ENCODE data around the gene ZFAND3. TPM values are rescaled to one million over a fixed set of nuclear protein-coding genes. Genes with fewer than 3 reads are reported as not detected.
A peak's percentile ranks its signal among the peaks of the same experiment; 100 is the strongest.

ZFAND3 gene
- 10 to 100 TPM; 26.1 to 32.0 TPM for total RNA-seq

DNA sequence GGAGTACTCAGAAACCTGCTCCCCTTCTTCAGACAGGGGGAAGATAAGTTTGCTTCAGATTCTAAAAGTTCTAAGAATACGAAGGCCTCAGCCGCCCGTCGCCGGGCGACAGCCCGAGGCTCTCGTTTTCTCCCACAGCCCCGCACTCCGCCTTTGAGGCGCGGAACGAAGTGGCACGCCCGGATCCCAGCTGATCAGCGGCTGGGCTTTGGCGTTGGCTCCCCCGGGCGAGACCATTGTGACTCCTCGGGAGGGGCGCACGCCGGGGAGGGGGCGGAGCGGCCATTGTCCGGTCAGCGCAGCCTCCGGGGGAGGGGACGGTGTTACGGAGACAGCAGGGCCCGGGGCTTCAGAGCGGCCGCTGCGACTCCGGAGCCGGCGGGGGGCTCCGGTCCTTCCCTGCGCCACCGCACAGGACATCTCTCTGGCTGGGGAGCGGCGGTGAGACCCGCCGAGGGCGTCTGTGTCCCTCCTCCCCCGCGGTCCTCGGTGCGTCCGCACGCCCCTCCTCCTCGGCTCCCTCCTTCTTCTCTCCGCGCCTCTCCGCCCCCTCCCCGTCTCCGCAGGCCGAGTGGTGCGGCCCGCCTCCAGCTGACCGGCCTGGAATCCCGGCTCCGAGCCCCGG is at the start of gene ZFAND3:
Gene ZFAND3, plus strand, starts transcription at position 551 of the 625 bp plus-strand sequence. CDS start 219 bp downstream, outside the sequence.
- peak within 1 kb of the TSS; percentile 99 for H3K4me3 Mint-ChIP-seq
- peak within 1 kb of the TSS; percentile 99 for H3K27ac Mint-ChIP-seq
- no peaks in the 10 kb centered on the region for H3K27me3 Mint-ChIP-seq
- ATAC-seq (replicated peaks) = peak; percentile 87
- H3K4me1 Mint-ChIP-seq = peaks cover 23% of the 10 kb centered on the region
- H3K36me3 Mint-ChIP-seq (ENCODE audit: low read depth) = peaks cover 9% of the 10 kb centered on the region
- H3K9me3 Mint-ChIP-seq = no peaks in the 10 kb centered on the region

GRCh38 chr6:37774028-37774680 is 45.4 kb upstream of the ZFAND3 start:
- H3K27me3 Mint-ChIP-seq = peaks cover 4% of the 10 kb centered on the region
- H3K9me3 Mint-ChIP-seq = peaks cover 4% of the 10 kb centered on the region
- ATAC-seq (replicated peaks) = no peak
- no peaks in the 10 kb centered on the region for H3K36me3 Mint-ChIP-seq (ENCODE audit: low read depth)
- no peak overlapping the region for H3K4me3 Mint-ChIP-seq
- H3K27ac Mint-ChIP-seq = no peak overlapping the region
- no peaks in the 10 kb centered on the region for H3K4me1 Mint-ChIP-seq

DNA sequence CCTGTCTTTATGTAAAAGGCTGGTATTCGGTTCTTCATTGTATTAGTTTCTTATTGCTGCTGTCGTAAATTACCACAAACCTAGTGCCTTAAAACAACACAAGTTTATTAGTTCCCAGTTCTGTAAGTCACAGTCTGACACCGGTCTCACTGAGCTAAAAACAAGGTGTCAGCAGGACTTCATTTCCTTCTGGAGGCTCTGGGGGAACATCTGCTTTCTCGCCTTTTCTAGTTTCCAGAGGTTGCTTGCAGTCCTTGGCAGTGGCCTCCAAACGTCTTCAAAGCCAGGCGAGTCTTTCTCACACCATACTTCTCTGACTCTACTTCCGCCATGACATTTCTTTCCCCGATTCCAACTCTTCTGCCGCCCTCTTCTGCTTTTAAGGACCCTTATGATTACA is 43.0 kb upstream of the ZFAND3 start:
- Mint-ChIP-seq H3K27ac (no peak overlapping the region), H3K9me3 (peaks cover 4% of the 10 kb centered on the region), H3K4me3 (no peak overlapping the region), H3K36me3 (ENCODE audit: low read depth) (no peaks in the 10 kb centered on the region), H3K4me1 (no peaks in the 10 kb centered on the region), H3K27me3 (peaks cover under 1% of the 10 kb centered on the region)
- no peak for ATAC-seq (replicated peaks)

DNA sequence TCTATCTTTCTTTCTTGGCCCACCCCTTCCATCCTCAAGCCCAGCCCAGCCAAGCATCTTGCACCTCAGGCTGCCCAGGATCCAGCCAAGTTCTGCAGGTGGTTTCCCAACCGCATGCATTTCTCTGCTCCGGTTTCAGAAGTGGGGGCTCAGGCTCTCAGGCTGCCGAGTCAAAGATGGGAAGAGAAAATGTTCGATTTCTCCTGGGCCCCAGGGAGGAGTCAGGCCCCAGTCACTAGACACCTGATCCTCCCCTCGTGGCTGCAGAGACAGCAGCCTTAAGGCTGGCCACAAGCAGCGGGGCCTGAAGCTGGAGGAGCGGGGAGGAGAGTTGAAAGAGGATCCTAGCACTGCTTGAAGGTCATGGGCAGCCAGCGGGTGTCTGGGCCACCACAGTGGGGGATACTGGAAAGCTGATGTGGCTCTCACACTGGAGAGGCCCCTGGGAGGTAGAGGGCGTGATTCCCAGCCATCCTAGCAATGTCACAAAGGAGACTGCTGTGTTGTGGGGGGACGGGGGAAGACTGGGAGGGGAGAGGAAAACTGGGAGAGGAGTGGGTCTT is 42.2 kb upstream of the ZFAND3 start:
- Mint-ChIP-seq H3K9me3 (peaks cover 4% of the 10 kb centered on the region), H3K27ac (no peak overlapping the region), H3K27me3 (no peaks in the 10 kb centered on the region), H3K36me3 (ENCODE audit: low read depth) (no peaks in the 10 kb centered on the region), H3K4me1 (no peaks in the 10 kb centered on the region), H3K4me3 (no peak overlapping the region)
- no peak for ATAC-seq (replicated peaks)

- Mint-ChIP-seq H3K27ac (no peak overlapping the region), H3K27me3 (peaks cover 13% of the 10 kb centered on the region), H3K4me3 (no peak overlapping the region), H3K9me3 (no peaks in the 10 kb centered on the region), H3K36me3 (ENCODE audit: low read depth) (no peaks in the 10 kb centered on the region), H3K4me1 (peaks cover 9% of the 10 kb centered on the region)
- no peak for ATAC-seq (replicated peaks)
Measured at GRCh38 chr6:37779111-37779800, 40.3 kb upstream of the ZFAND3 start.

DNA sequence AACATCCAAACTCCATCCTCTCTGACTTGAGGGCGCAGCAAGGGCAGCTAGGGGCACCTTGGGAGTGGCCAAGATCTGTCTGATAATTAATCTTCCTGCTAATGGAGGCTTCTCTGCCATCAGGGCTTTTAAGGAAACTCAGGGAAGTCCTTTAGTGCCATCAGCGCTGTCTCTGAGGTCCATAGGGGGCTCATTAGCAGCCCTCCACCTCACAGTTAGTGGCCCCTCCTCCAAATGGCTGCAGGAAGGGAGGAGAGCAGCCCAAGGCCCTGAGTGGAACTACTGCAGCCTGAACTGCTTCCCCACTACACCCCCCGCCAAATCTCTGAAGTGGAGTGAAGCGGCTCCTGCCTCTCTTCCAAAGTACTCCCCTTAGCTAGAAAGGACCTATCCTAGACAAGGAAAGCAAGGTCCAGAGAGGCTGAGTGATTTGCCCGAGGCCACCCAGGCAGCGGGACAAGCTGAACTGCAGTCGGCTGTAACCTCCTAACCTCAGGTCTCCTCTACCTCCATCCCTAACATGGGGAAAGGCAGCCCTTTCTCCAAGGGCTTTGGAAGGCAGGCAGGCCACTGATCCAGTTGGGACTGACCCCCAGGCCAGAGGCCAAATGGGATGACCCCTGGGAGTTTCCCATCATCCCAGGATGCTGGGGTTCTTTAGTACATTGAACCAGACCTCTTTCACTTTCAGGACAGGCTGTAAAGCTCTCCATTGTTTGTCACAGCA is 39.5 kb upstream of the ZFAND3 start:
- no peak for ATAC-seq (replicated peaks)
- H3K4me1 Mint-ChIP-seq = peaks cover 11% of the 10 kb centered on the region
- H3K27me3 Mint-ChIP-seq = peaks cover 22% of the 10 kb centered on the region
- no peaks in the 10 kb centered on the region for H3K9me3 Mint-ChIP-seq
- no peak overlapping the region for H3K27ac Mint-ChIP-seq
- no peak overlapping the region for H3K4me3 Mint-ChIP-seq
- no peaks in the 10 kb centered on the region for H3K36me3 Mint-ChIP-seq (ENCODE audit: low read depth)

DNA sequence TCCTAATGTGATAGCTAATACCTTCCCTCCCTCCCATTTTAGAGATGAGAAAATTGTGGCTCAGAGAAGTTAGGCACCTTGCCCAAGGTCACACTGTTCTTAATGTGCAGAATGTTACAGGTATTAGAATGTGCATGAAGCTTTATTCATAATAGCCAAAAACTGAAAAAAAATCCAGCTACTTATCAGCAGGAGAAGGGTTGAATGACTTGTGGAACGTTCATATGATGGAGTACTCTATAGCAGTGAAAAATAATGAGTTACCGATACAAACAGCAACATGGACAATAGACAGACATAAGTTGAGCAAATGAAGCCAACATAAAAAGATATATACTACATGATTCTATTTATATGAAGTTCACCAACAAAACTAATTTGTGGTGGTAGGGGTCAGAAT is 37.7 kb upstream of the ZFAND3 start:
- H3K4me3 Mint-ChIP-seq = no peak overlapping the region
- H3K27me3 Mint-ChIP-seq = peaks cover 29% of the 10 kb centered on the region
- no peaks in the 10 kb centered on the region for H3K9me3 Mint-ChIP-seq
- peaks cover 11% of the 10 kb centered on the region for H3K4me1 Mint-ChIP-seq
- no peak overlapping the region for H3K27ac Mint-ChIP-seq
- ATAC-seq (replicated peaks) = no peak
- no peaks in the 10 kb centered on the region for H3K36me3 Mint-ChIP-seq (ENCODE audit: low read depth)

- peak overlapping the region; percentile 28 for H3K27ac Mint-ChIP-seq
- no peaks in the 10 kb centered on the region for H3K9me3 Mint-ChIP-seq
Measured at GRCh38 chr6:37783025-37783855, 36.3 kb upstream of the ZFAND3 start.

DNA sequence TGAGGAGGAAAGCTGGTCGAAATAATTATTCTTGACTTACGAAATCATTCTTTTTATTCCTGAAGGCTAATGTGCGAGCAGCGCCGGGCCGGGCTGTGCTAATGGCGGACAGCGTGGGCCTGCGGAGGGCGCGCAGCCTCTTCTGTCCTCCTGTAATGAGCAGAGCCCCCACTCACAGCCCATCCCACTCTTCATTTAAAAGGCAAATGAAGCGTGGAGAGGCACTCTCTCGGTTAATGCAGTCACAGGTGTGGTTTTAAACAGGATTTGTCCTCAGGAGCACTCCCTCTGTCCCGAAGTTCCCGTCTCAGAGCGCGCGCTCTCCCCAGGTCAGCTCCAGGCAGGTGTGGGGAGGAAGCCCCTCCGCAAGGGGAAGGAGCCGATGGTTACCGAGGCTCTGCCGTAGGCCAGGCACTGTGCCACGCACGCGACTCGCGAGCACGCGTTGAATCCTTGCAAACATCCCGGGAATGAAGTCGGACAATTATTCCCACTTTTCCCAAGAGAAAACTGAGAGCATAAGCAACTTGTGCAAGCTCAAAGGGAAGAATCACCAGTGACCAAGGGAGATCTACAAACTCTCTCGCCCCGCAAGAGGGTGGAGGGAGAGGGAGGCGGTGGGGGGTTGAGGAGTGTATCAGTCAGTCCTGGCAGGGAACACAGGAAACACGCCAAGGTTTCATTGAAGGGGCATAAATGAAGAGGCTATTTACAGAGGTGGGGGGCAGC is 35.5 kb upstream of the ZFAND3 start:
- Mint-ChIP-seq H3K9me3 (no peaks in the 10 kb centered on the region), H3K4me3 (peak overlapping the region; percentile 79), H3K36me3 (ENCODE audit: low read depth) (no peaks in the 10 kb centered on the region), H3K4me1 (peaks cover 11% of the 10 kb centered on the region), H3K27me3 (peaks cover 29% of the 10 kb centered on the region), H3K27ac (peak overlapping the region; percentile 28)
- ATAC-seq (replicated peaks) = peak; percentile 64

More at GRCh38 chr6:37783025-37783855, 36.3 kb upstream of the ZFAND3 start:
- peak; percentile 45 for ATAC-seq (replicated peaks)
- peaks cover 11% of the 10 kb centered on the region for H3K4me1 Mint-ChIP-seq
- peak overlapping the region; percentile 79 for H3K4me3 Mint-ChIP-seq
- no peaks in the 10 kb centered on the region for H3K36me3 Mint-ChIP-seq (ENCODE audit: low read depth)
- H3K27me3 Mint-ChIP-seq = peaks cover 29% of the 10 kb centered on the region

GRCh38 chr6:37784585-37784967 is 35.0 kb upstream of the ZFAND3 start:
- Mint-ChIP-seq H3K9me3 (no peaks in the 10 kb centered on the region), H3K36me3 (ENCODE audit: low read depth) (no peaks in the 10 kb centered on the region), H3K27me3 (peaks cover 29% of the 10 kb centered on the region), H3K4me1 (peaks cover 11% of the 10 kb centered on the region), H3K4me3 (peak overlapping the region; percentile 79), H3K27ac (no peak overlapping the region)
- no peak for ATAC-seq (replicated peaks)

DNA sequence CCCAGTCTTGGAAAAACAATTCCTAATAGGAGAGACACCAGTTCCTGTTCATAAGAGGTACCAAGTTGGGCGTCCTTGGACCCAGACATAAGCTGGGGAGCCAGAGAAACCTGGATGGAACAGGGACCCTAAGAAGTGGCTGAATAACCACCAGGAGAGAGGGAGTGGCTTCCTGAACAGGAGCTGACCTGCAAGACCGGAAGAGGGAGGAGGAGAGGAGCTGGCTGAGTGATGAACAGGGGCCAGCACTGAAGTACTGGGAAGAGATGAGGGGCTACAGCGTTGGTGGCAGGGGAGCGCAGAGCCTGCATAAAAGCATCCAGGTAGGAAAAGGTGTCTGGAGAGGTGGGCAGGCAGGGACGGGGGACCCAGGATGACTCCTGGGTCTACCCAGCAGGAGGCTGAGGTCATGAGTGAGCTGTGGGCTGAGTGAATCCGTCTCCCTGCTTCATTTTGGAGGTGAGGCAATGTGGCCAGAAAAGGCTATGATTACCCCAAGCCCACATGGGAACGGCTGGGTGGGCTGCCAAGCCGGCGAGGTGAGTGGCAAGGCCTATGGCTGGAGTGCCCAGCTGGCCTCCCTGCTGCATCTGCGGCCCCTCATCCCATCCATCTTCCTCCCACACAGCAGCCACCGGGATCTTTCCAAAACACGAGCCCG is 34.4 kb upstream of the ZFAND3 start:
- Mint-ChIP-seq H3K27ac (no peak overlapping the region), H3K27me3 (peaks cover 29% of the 10 kb centered on the region), H3K4me3 (no peak overlapping the region), H3K36me3 (ENCODE audit: low read depth) (no peaks in the 10 kb centered on the region), H3K9me3 (no peaks in the 10 kb centered on the region), H3K4me1 (peaks cover 11% of the 10 kb centered on the region)
- no peak for ATAC-seq (replicated peaks)

DNA sequence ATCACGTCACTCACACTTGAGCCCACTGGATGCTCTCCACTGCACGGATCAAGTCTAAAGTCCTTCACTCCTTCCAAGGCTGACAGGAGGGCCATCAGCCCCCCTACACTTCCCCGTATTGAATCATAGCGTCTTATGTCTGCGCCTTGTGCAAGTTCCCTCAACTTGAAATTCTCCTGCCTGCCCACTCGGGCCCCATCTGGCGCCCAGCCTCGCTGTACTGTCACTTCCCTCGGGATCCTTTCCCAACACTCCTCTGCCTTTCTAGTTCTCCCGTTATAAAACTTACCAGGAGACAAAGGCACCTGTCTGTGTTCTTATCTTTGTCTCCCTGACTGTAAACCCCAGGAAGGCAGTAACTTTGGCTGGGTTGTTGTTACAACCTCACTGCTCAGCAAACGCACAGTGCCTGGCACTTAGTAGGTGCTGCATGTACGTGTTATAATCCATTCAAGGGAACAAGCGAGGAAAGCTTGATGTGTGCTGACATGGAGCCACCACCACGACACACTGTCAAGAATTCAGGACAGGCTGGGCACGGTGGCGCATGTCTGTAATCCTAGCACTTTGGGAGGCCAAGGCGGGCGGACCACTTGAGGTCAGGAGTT is 33.8 kb upstream of the ZFAND3 start:
- no peak for ATAC-seq (replicated peaks)
- H3K9me3 Mint-ChIP-seq = no peaks in the 10 kb centered on the region
- H3K27me3 Mint-ChIP-seq = peaks cover 29% of the 10 kb centered on the region
- H3K4me1 Mint-ChIP-seq = peaks cover 11% of the 10 kb centered on the region
- no peak overlapping the region for H3K27ac Mint-ChIP-seq
- no peaks in the 10 kb centered on the region for H3K36me3 Mint-ChIP-seq (ENCODE audit: low read depth)
- no peak overlapping the region for H3K4me3 Mint-ChIP-seq

Data from activated T-helper 17 cell treated with anti-CD3 and anti-CD28 coated beads, Interleukin-2, amount 50 U/mL, for 72 hours (primary cell).